GM19193 (cell line): ENCODE measurements around the gene DHX57.

ENCODE experiments used
- POLR2A ChIP-seq: IDR thresholded peaks from 4 replicates; pipeline ENCODE4 v1.6.1; 2011; ENCODE audit not compliant: insufficient read depth, insufficient read length; ENCODE audit errors: extremely low read depth

The DHX57 gene

DNA sequence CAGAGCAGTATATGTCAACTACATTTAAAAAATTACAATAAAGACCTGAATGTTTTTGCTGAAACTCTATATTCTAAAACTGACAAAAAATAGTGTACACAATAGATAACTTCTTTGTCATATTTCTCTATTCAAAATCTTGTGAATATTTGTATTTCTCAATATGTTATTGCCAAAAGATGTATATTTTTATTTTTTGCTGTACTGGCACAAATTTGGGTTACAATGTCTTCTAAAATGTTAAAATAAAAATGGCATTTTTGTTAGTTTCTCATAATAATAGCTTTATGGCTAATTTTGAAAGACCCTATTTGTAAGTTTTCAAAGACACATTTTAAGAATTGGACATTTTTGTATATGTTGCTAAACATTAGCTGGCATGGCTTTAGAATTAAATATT, 13.3 kb upstream of the DHX57 start:
- TF ChIP-seq POLR2A, result no peak

DNA sequence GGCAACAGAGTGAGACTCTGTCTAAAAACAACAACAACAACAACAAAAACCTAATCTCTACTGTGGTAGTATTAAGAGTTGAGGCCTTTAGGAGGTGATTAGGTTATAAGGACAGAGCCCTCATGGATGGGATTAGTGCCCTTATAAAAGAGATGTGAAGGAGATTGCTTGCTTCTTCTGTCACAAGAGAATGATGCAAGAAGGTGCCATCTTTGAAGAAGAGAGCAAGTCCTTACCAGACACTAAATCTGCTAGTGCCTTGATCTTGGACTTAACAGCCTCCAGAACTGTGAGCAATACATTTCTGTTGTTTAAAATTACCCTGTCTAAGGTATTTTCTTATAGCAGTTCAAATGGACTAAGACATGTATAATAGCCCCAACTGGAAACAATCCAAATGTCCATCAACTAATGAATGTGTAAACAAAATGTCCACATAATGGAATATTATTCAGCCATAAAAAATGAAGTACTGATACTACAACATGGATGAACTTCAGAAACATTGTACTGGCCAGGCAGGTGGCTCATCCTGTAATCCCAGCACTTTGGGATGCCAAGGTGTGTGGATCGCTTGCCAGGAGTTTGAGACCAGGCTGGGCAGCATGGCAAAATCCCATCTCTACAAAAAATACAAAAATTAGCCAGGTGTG, 12.3 kb upstream of the DHX57 start:
- no peak for TF ChIP-seq POLR2A

DNA sequence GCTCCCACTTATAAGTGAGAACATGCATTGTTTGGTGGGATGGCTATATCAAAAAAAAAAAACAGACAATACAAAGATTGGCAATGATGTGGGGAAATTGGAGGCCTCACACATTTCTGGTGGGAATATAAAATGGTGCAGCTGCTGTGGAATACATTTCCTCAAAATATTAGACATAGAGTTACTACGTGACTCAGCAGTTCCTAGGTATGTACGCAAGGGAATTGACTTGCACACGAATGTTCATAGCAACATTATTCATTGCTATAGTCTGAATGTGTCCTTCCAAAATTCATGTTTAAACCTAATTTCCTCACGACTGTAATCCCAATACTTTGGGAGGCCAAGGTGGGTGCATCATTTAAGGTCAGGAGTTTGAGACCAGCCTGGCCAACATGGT, 11.6 kb upstream of the DHX57 start:
- no peak for TF ChIP-seq POLR2A

GRCh38 chr2:38886063-38886462, 10.3 kb upstream of the DHX57 start:
- no peak for TF ChIP-seq POLR2A

- no peak for TF ChIP-seq POLR2A
These were observed 673 bp upstream of the DHX57 start for GRCh38 chr2:38876407-38876806.

DNA sequence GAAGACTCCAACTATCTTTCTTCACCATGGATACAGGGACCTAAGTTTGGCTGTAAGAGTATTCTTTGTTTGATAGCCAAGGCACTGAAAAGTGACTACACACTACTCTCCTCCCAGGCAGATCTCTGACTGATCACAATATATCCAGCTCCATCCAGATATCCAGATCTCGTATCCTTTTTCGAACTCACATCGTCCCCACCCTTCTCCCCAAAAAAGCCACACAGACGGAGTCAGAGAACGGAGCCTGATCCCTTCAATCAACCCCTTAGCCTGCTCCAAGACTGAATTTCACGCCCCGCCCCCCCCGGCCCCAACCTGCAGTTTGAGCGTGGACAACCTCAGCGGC, 533 bp downstream of the DHX57 start:
- no peak for TF ChIP-seq POLR2A

DNA sequence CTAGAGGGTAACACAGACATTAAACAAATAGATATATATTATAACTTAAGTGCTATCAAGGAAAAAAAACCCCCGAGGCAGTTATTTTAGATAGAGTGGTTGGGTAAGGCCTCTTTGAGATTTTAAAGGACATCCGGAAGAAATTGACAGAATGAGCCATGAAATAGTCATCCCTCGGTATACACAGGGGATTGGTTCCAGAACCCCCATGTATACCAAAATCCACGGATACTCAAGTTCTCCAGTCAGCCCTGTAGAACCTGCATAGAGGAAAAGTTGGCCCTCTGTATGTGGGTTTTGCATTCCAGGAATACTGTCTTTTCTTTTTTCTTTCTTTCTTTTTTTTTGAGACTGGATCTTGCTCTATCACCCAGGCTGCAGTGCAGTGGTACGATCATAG, 2.0 kb downstream of the DHX57 start:
- no peak for TF ChIP-seq POLR2A

- no peak for TF ChIP-seq POLR2A
These were observed 4.3 kb downstream of the DHX57 start for GRCh38 chr2:38871432-38871831.

- TF ChIP-seq POLR2A, result no peak
These were observed 8.8 kb downstream of the DHX57 start for GRCh38 chr2:38866773-38867443.

DNA sequence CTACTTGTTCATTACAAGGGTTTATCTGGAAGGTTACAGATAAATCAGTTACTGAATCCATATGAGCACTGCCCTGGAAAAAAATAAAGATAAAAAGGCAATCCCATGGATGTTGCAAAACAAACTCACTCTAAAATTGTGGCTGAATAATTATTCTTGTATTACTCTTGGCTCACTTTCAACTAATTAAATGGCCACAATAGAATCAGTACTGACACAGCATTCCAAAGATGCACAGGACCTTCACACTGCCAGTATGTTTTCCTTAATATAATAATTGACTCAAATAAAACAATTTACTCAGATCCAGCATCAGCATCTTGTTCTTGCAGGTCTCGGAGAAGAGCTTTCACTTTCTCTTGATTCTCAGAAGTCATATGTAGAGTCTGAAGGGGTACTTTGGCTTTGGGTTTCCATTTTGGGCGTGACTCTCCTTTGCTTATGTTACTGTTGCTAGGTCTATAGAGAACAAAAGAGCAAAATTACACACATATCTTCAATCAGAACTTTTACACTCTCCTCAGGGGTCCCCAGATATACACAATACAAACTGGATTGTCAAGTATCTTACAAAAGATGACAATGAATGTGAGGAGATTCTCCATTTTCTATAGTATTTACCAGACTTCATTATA, 12.6 kb downstream of the DHX57 start:
- no peak for TF ChIP-seq POLR2A

GRCh38 chr2:38862476-38862875, 13.3 kb downstream of the DHX57 start:
- TF ChIP-seq POLR2A, result no peak

DNA sequence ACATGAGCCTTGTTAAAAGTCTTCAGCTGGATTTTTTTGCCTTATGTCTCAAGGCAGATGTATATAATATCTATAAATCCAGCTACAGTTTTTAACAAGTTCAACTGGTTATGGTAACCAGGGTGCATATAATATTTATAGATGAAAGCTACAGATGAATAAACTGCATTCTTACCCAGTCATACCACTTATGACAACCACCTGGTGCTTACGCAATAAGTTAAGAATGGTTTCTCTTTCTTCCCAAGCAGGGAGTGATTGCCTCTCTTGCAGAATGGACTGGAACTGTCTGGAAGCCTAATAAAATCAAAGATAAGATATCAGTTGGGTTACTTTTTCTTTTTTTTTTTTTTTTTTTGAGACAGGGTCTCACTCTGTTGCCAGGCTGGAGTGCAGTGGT, 19.6 kb downstream of the DHX57 start:
- TF ChIP-seq POLR2A, result no peak

- no peak for TF ChIP-seq POLR2A
These were observed 25.7 kb downstream of the DHX57 start for GRCh38 chr2:38850045-38850444.

- TF ChIP-seq POLR2A, result no peak
These were observed 38.9 kb downstream of the DHX57 start for GRCh38 chr2:38836791-38837190.

- TF ChIP-seq POLR2A, result no peak
These were observed 39.7 kb downstream of the DHX57 start for GRCh38 chr2:38835990-38836389.

- TF ChIP-seq POLR2A, result no peak
These were observed 40.6 kb downstream of the DHX57 start for GRCh38 chr2:38835015-38835601.
